ENCODE data around the gene GPATCH3. TPM values are rescaled to one million over a fixed set of nuclear protein-coding genes. Genes with fewer than 3 reads are reported as not detected.

GPATCH3 gene
- total and polyA plus RNA-seq, 2 of the 8 experiments (the other 6 are each of a cell fraction or from before 2014, with no cell fraction given), result 7.9 to 17.4 TPM

GRCh38 chr1:26900001-26900814, at the start of gene GPATCH3 (continued):
- TF ChIP-seq CHD7 (IDR thresholded peaks at IDR 0.05; ENCODE audit: insufficient replicate concordance, low read length) (no peak), RBBP5 (IDR thresholded peaks at IDR 0.05; ENCODE audit: borderline replicate concordance, low read depth, low read length) (0 out of 2 replicates have a peak, but pooled peaks have one; percentile 52), GABPA (IDR thresholded peaks at IDR 0.05; ENCODE audit: borderline replicate concordance, insufficient read depth, low read length) (no peak), CBX5 (IDR thresholded peaks at IDR 0.05; ENCODE audit: low read depth, low read length) (no peak), SIN3A (conservative IDR thresholded peaks at IDR 0.05 in 1 of 2, IDR thresholded peaks at IDR 0.05 in 1 of 2; ENCODE audit: low read depth in 1 of 2, low read length in 2 of 2) (peak; percentile 96 to 97), SP4 (IDR thresholded peaks at IDR 0.05; ENCODE audit: low read length) (peak; percentile 96), NANOG (IDR thresholded peaks at IDR 0.05; ENCODE audit: insufficient read depth, low read depth, low read length, poor library complexity, severe bottlenecking) (no peak)
- TF ChIP-seq, protein P1, sequence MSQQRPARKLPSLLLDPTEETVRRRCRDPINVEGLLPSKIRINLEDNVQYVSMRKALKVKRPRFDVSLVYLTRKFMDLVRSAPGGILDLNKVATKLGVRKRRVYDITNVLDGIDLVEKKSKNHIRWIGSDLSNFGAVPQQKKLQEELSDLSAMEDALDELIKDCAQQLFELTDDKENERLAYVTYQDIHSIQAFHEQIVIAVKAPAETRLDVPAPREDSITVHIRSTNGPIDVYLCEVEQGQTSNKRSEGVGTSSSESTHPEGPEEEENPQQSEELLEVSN (IDR thresholded peaks at IDR 0.05), result no peak

Data from H1 (cell line).